H1 (cell line): ENCODE measurements around the gene EFCAB6. TPM values are rescaled to one million over a fixed set of nuclear protein-coding genes. Genes with fewer than 3 reads are reported as not detected.

Experiments
- ATF2 ChIP-seq: IDR thresholded peaks from 2 replicates; pipeline ENCODE4 v1.6.1; 2012; ENCODE audit warnings: low read length, inconsistent platforms
- KDM1A ChIP-seq: fragments of 200-600, 300-600 bp; sonication (generic); IDR thresholded peaks from 2 replicates; pipeline ENCODE4 v1.7.1; 2016; ENCODE audit warnings: mild to moderate bottlenecking, low read length, borderline replicate concordance
- polyA plus RNA-seq, 7 experiments: library from polyadenylated mRNA; depleted of rRNA in 3 of 7; stranded (reverse) in 5 of 7; unstranded in 2 of 7; fragments of >200 nt in 5 of 7; fragments of 200-250 nt in 2 of 7; gene quantifications; 1 replicate in 5 of 7; 2 replicates in 1 of 7; 4 replicates in 1 of 7; pipeline versions ENCODE4 v1.2.1 to v1.2.3, GENCODE V29; 2011 to 2013; ENCODE audit warnings: missing spikeins in 2 of 7, mixed read lengths in 2 of 7
- total RNA-seq: library from RNA; stranded (reverse); fragmentation: NEBNext Ultra II Directional; extraction: Animal tissue kit (Norgen Biotek cat#: 25700); gene quantifications from 2 replicates; pipeline ENCODE4 v1.2.1, GENCODE V29; 2021

Gene EFCAB6
- total and polyA plus RNA-seq, 2 of the 8 experiments (the other 6 are each of a cell fraction or from before 2014, with no cell fraction given) = 0.32 to 1.7 TPM

DNA sequence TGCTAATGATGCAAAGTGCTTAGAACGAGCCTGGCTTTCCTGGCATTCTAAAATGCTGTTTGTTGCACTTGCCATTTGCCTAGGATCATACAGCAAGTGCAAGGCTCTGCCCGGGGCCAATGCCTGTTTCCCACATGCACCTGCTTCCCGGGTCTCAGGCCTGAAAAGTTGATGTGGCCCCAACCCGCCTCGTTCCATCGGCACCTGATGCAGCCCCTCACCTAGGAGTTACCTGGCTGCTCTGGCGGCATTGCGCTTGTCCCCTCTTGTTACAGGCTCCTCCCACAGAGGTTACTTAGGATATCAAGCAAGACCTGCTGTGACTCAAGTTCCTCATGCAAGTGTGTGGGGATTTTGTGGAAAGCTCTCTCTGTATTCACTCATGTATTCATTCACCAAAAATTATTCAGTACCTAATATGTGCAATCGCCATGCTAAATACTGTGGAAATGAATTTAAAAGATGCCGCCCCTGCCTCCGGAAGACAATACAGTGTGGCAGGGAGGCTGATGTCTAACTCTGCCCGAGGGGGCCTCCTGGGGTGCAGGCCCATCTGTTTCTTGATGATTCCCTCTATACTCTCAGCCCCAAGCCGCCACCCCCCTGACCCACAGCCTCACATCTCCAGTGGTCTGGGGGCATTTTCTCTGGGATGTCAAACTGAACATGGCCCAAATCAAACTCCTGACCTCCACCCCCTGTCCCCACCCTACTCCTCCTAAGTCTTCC lies 184.5 kb downstream of the EFCAB6 start (continued):
- TF ChIP-seq KDM1A (no peak), ATF2 (no peak)
